ENCODE results near the gene UBA1.

DNA sequence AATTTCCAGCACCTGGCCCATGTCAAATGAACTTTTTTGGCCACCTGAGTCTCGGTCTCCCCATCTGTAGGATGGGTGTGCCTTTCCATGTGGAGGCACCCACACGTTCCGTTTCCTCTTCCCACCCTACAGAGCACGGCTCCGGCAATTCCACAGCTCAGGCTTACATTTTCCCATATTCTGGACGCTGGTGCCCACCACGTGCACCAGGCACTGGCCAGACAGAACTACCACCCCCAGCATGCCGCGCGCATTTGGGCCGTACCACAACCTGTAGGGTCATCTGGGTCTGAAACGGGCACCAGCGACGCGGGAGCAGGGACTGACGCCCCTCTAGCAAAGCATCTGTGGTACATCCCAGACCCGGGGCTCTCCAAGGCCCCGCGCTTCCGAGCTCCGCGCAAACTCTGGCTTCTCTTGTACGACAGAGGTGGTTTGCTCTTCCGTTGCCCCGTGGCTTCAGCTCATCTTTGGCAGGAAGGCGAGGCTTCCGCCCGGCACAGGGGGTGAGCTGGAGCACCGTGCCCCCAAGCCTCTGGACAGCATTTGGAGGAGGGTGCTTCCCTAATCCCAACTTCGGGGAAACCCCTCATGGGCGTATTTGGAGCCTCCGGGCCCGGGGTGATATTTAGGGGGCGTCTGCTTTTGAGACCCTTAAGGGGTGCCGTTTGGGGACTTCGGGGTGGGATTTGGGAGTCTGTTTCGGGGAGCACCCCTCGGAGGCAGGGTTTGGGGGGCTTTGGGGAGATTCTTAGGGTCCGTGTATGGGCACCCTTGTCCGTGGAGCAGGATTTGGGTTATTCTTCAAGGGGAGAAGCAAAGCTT, 3.0 kb upstream of the UBA1 start:
- TF ChIP-seq, protein P1, sequence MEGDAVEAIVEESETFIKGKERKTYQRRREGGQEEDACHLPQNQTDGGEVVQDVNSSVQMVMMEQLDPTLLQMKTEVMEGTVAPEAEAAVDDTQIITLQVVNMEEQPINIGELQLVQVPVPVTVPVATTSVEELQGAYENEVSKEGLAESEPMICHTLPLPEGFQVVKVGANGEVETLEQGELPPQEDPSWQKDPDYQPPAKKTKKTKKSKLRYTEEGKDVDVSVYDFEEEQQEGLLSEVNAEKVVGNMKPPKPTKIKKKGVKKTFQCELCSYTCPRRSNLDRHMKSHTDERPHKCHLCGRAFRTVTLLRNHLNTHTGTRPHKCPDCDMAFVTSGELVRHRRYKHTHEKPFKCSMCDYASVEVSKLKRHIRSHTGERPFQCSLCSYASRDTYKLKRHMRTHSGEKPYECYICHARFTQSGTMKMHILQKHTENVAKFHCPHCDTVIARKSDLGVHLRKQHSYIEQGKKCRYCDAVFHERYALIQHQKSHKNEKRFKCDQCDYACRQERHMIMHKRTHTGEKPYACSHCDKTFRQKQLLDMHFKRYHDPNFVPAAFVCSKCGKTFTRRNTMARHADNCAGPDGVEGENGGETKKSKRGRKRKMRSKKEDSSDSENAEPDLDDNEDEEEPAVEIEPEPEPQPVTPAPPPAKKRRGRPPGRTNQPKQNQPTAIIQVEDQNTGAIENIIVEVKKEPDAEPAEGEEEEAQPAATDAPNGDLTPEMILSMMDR (IDR thresholded peaks at IDR 0.05): no peak
- TF ChIP-seq POLR2A (IDR thresholded peaks at IDR 0.05) (no peak), EP300 (IDR thresholded peaks at IDR 0.05) (no peak)
